GM12878 (cell line): Measurements from ENCODE around the gene PMAIP1. TPM values are rescaled to one million over a fixed set of nuclear protein-coding genes. Genes with fewer than 3 reads are reported as not detected.

Experiments
- ATAC-seq: fragments of 200-7000 bp; cut with Tn5 transposase; 3 replicates; pipeline ENCODE4 v1.9.1; 2020; ENCODE audit warnings: mild to moderate bottlenecking, moderate library complexity
- BruUV-seq: library from RNA; stranded (reverse); fragments of 400-500 nt; replicated peaks from 2 replicates; lab custom pipeline; 2021; lab: Mats Ljungman, UMichigan
- CTCF ChIA-PET: fragments of 300-600 bp; sonication (Branson Sonifier 250); formaldehyde crosslinking; extraction: SDS; loops from one replicate; lab custom pipeline; 2021; ENCODE audit warnings: inconsistent platforms; lab: Yijun Ruan, JAX
- POLR2A ChIA-PET: fragments of 350-600 bp; formaldehyde crosslinking; extraction: SDS; loops from one replicate; lab custom pipeline; 2021; ENCODE audit warnings: inconsistent platforms; lab: Charles Lee
- RAD21 ChIA-PET: fragments of 300-600 bp; sonication (Branson Sonifier 250); formaldehyde crosslinking; loops from one replicate; lab custom pipeline; 2023; ENCODE audit warnings: antibody characterized with exemption; ENCODE audit not compliant: unreplicated experiment; lab: Charles Lee
- SMC1A ChIA-PET: fragments of 300-600 bp; sonication (Branson Sonifier 250); formaldehyde crosslinking; loops from one replicate; lab custom pipeline; 2023; ENCODE audit not compliant: unreplicated experiment, uncharacterized antibody; lab: Charles Lee
- DNase-seq: peaks from one replicate; pipeline ENCODE4 v3.0.0-alpha.2; 2011; ENCODE audit warnings: low read depth, low spot score
- FAIRE-seq: peaks from 3 replicates; lab custom pipeline; 2011; peaks lifted over from hg19 to GRCh38; lab: Jason Lieb, UNC
- H2AFZ ChIP-seq: 2 replicates; pipeline ENCODE4 v1.6.0; 2011; ENCODE audit warnings: low read depth, low read length, control low read depth; ENCODE audit not compliant: control insufficient read depth
- H3K27ac ChIP-seq: 2 replicates; pipeline ENCODE4 v1.5.1; 2011; ENCODE audit warnings: control low read depth; ENCODE audit not compliant: control insufficient read depth, insufficient read depth
- H3K27me3 ChIP-seq, 2 experiments: replicated peaks in 1 of 2; 2 replicates each; pipeline versions ENCODE4 v1.6.0 to v1.6.1; 2011; ENCODE audit warnings: low read length in 1 of 2; ENCODE audit not compliant: control insufficient read depth in 2 of 2, insufficient read depth in 2 of 2
- H3K36me3 ChIP-seq, 2 experiments: 2 replicates each; pipeline ENCODE4 v1.5.1; 2011; ENCODE audit warnings: low read length in 1 of 2; ENCODE audit not compliant: control insufficient read depth in 2 of 2, insufficient read depth in 2 of 2
- H3K4me1 ChIP-seq: 2 replicates; pipeline ENCODE4 v1.6.1; 2011; ENCODE audit warnings: mild to moderate bottlenecking, low read length, moderate library complexity, mixed read lengths; ENCODE audit not compliant: control insufficient read depth, insufficient read depth
- H3K4me2 ChIP-seq: 2 replicates; pipeline ENCODE4 v1.6.0; 2011; ENCODE audit warnings: control low read depth; ENCODE audit not compliant: control insufficient read depth, insufficient read depth
- H3K4me3 ChIP-seq: fragments of 200-600 bp; sonication (generic); 2 replicates; pipeline ENCODE4 v1.5.1; 2016
- H3K79me2 ChIP-seq: 2 replicates; pipeline ENCODE4 v1.6.0; 2011; ENCODE audit warnings: low read length; ENCODE audit not compliant: control insufficient read depth, insufficient read depth
- H3K9ac ChIP-seq: 2 replicates; pipeline ENCODE4 v1.8.0; 2011; ENCODE audit warnings: low read length, control low read depth, mixed read lengths; ENCODE audit not compliant: control insufficient read depth, insufficient read depth
- H3K9me3 ChIP-seq: replicated peaks from 3 replicates; pipeline ENCODE4 v1.5.1; 2011; ENCODE audit warnings: mild to moderate bottlenecking, low read length; ENCODE audit not compliant: control insufficient read depth, insufficient read depth
- H4K20me1 ChIP-seq: 2 replicates; pipeline ENCODE4 v1.6.0; 2011; ENCODE audit not compliant: control insufficient read depth, insufficient read depth
- BHLHE40 ChIP-seq, 2 experiments: fragments of 450-650 bp in 1 of 2; IDR thresholded peaks; 2 replicates each; pipeline ENCODE4 v1.6.1; 2011 to 2017; ENCODE audit warnings: low read depth in 2 of 2, borderline replicate concordance in 1 of 2, improper control_type of control experiment in 1 of 2, low read length in 1 of 2, mild to moderate bottlenecking in 1 of 2
- E2F8 ChIP-seq: fragments of 450-650 bp; IDR thresholded peaks from 2 replicates; pipeline ENCODE4 v1.6.1; 2018; ENCODE audit warnings: mild to moderate bottlenecking, low read depth, moderate library complexity; ENCODE audit not compliant: partially characterized antibody
- EGR1 ChIP-seq, 2 experiments: IDR thresholded peaks; 1 replicate in 1 of 2; 2 replicates in 1 of 2; pipeline ENCODE4 v1.6.1; 2011 to 2012; ENCODE audit warnings: low read depth in 2 of 2, low read length in 2 of 2, borderline replicate concordance in 1 of 2, mild to moderate bottlenecking in 1 of 2, moderate library complexity in 1 of 2
- HCFC1 ChIP-seq: fragments of 150-350 bp; IDR thresholded peaks from 2 replicates; pipeline ENCODE4 v1.6.1; 2014; ENCODE audit warnings: low read length
- KDM1A ChIP-seq: fragments of 200-600 bp; sonication (generic); IDR thresholded peaks from 2 replicates; pipeline ENCODE4 v1.6.1; 2016; ENCODE audit warnings: borderline replicate concordance
- PKNOX1 ChIP-seq: fragments of 450-650 bp; IDR thresholded peaks from 2 replicates; pipeline ENCODE4 v1.6.1; 2016; ENCODE audit warnings: mild to moderate bottlenecking
- RBBP5 ChIP-seq: fragments of 200-600 bp; sonication (generic); conservative IDR thresholded peaks from 2 replicates; pipeline ENCODE4 v1.6.1; 2016
- RUNX3 ChIP-seq: IDR thresholded peaks from 2 replicates; pipeline ENCODE4 v1.6.1; 2012; ENCODE audit warnings: low read length, inconsistent platforms
- SMC3 ChIP-seq: IDR thresholded peaks from 2 replicates; pipeline ENCODE4 v1.6.1; 2011; ENCODE audit warnings: low read length, improper control_type of control experiment, borderline replicate concordance
- TBL1XR1 ChIP-seq: IDR thresholded peaks from 2 replicates; pipeline ENCODE4 v1.6.1; 2012; ENCODE audit warnings: low read depth, low read length, improper control_type of control experiment
- TCF3 ChIP-seq: IDR thresholded peaks from 2 replicates; pipeline ENCODE4 v1.6.1; 2012; ENCODE audit warnings: low read depth, mild to moderate bottlenecking, low read length, borderline replicate concordance; ENCODE audit not compliant: insufficient read depth
- ZBED1 ChIP-seq: IDR thresholded peaks from 2 replicates; pipeline ENCODE4 v1.6.1; 2016; ENCODE audit warnings: borderline replicate concordance
- WGBS: methylation state at CpG from one replicate; pipeline ENCODE4 v1.1.6; 2016; ENCODE audit warnings: low lambda C conversion rate; ENCODE audit not compliant: insufficient replicate concordance, insufficient coverage; ENCODE audit errors: missing lambda C conversion rate; 5-methylcytosine and 5-hydroxymethylcytosine counted together
- in situ Hi-C: fragments of 300-500 bp; cut with MboI; formaldehyde crosslinking; loops from 9 replicates; pipeline ENCODE4 v1.14.3; 2018; ENCODE audit warnings: mixed read lengths
- intact Hi-C: fragments of 100-400 bp; cut with micrococcal nuclease; formaldehyde crosslinking; loops from one replicate; pipeline ENCODE4 v1.14.2; 2022; ENCODE audit not compliant: unreplicated experiment
- polyA plus RNA-seq, 11 experiments: library from polyadenylated mRNA; depleted of rRNA in 4 of 11; unstranded in 6 of 11; stranded (reverse) in 5 of 11; fragments of >200 nt; fragmentation: Nextera tagmentation in 4 of 11; fragmentation: Illumina TruSeq in 1 of 11; extraction: Ambion mirVana in 4 of 11; extraction: Trizol in 1 of 11; gene quantifications; 1 replicate in 1 of 11; 2 replicates in 10 of 11; pipeline versions ENCODE4 v1.2.1 to v1.2.3, GENCODE V29; 2011 to 2016; ENCODE audit warnings: inconsistent platforms in 2 of 11, missing spikeins in 2 of 11, low read depth in 1 of 11
- total RNA-seq, 4 experiments: library from RNA; depleted of rRNA in 3 of 4; stranded (reverse); fragments of >200 nt in 3 of 4; fragmentation: Illumina TruSeq in 1 of 4; extraction: Trizol in 1 of 4; gene quantifications; 2 replicates each; pipeline versions ENCODE4 v1.2.1 to v1.2.3, GENCODE V29; 2013 to 2021
- TF ChIP-seq, protein P1 (sequence below): fragments of 450-650 bp; IDR thresholded peaks from 2 replicates; pipeline ENCODE4 v1.6.1; 2018; ENCODE audit warnings: borderline replicate concordance, mild to moderate bottlenecking; ENCODE audit not compliant: partially characterized antibody

The PMAIP1 gene
- total and polyA plus RNA-seq, 10 of the 15 experiments (the other 5 are each of a cell fraction or from before 2014, with no cell fraction given), result 74.0 to 219 (median 112) TPM

DNA sequence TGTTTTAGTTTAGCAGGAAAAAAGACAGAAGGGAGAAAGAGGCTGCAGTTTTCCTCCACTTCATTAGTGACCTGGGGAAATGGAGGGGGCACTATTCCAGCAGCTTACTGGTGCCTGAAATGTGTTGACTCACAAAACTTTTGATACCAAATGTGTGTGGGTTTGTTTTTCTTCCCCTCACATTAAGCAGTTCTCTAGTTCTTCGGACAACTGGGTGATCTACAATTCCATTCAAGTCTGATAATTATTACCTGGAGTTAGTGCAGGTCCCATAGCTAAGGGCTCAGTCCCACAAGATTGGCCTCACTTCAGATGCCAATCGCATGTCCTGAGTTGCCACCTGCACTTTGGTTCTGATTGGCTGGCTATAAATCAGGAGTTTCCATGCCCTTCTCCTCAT lies 28.4 kb downstream of the PMAIP1 start:
- H3K9me3 ChIP-seq, result no peaks in the 10 kb centered on the region
- H2AFZ ChIP-seq, result peak overlapping the region; percentile 48
- no peaks in the 10 kb centered on the region for H4K20me1 ChIP-seq
- no TSS peak for BruUV-seq
- no peaks in the 10 kb centered on the region for H3K36me3 ChIP-seq
- in situ Hi-C loops, result no loop called here
- RAD21 ChIA-PET, result interaction anchor here (1.1 to 8.9 kb wide), 12 partner anchors 10 to 62 kb away, joined by 3 to 187 read pairs (median 6); no protein-coding TSS in a partner anchor
- H3K27me3 ChIP-seq, result no peaks in the 10 kb centered on the region
- H3K27ac ChIP-seq, result peak overlapping the region; percentile 93
- H3K4me1 ChIP-seq, result peaks cover 41% of the 10 kb centered on the region
- no peak overlapping the region for H3K4me3 ChIP-seq
- POLR2A ChIA-PET, result interaction anchor here (1.7 to 3.6 kb wide), 4 partner anchors 10 to 30 kb away, joined by 5 to 28 read pairs (median 18); no protein-coding TSS in a partner anchor
- intact Hi-C loops, result no loop called here
- H3K79me2 ChIP-seq, result no peaks in the 10 kb centered on the region
- H3K4me2 ChIP-seq, result peak overlapping the region; percentile 43
- peak overlapping the region; percentile 45; the same call in 1 of the 2 replicates for H3K9ac ChIP-seq
- WGBS, result 69% methylated on average over 2 of the region's 2 CpGs
- no peak for ATAC-seq
- no peak for FAIRE-seq
- DNase-seq, result no peak
- CTCF ChIA-PET, result interaction anchor here (0.8 to 3.4 kb wide), 11 partner anchors 10 to 91 kb away, joined by 3 to 16 read pairs (median 8); no protein-coding TSS in a partner anchor
- SMC1A ChIA-PET, result interaction anchor here (1.4 to 12.8 kb wide), 11 partner anchors 10 to 90 kb away, joined by 3 to 289 read pairs (median 22); no protein-coding TSS in a partner anchor
- TF ChIP-seq HCFC1 (no peak), EGR1 (IDR thresholded peaks at IDR 0.05; ENCODE audit: borderline replicate concordance in 1 of 2, low read depth in 2 of 2, low read length in 2 of 2) (no peak), SMC3 (no peak), TCF3 (no peak), E2F8 (no peak), RUNX3 (no peak), KDM1A (no peak), RBBP5 (no peak), TBL1XR1 (no peak), ZBED1 (no peak), BHLHE40 (IDR thresholded peaks at IDR 0.05; ENCODE audit: borderline replicate concordance in 1 of 2, low read depth in 2 of 2, low read length in 1 of 2) (no peak), PKNOX1 (no peak)
- TF ChIP-seq, protein P1, sequence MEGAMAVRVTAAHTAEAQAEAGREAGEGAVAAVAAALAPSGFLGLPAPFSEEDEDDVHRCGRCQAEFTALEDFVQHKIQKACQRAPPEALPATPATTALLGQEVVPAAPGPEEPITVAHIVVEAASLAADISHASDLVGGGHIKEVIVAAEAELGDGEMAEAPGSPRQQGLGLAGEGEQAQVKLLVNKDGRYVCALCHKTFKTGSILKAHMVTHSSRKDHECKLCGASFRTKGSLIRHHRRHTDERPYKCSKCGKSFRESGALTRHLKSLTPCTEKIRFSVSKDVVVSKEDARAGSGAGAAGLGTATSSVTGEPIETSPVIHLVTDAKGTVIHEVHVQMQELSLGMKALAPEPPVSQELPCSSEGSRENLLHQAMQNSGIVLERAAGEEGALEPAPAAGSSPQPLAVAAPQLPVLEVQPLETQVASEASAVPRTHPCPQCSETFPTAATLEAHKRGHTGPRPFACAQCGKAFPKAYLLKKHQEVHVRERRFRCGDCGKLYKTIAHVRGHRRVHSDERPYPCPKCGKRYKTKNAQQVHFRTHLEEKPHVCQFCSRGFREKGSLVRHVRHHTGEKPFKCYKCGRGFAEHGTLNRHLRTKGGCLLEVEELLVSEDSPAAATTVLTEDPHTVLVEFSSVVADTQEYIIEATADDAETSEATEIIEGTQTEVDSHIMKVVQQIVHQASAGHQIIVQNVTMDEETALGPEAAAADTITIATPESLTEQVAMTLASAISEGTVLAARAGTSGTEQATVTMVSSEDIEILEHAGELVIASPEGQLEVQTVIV, result no peak
